ENCODE results near the gene TBC1D1.
"Not testable (repeated sequence)": the region's sequence is repeated elsewhere in the genome, so short reads cannot be mapped to it uniquely, and the experiment has no call there.

Gene TBC1D1

GRCh38 chr4:37964734-37965457 lies 74.0 kb downstream of the TBC1D1 start:
- DNase-seq (ENCODE audit: low read depth in 2 of 2): no peak

- no peak for DNase-seq (ENCODE audit: low read depth in 2 of 2)
These were observed 75.2 kb downstream of the TBC1D1 start for GRCh38 chr4:37966044-37966443.

GRCh38 chr4:37967736-37968135 lies 76.9 kb downstream of the TBC1D1 start:
- DNase-seq (ENCODE audit: low read depth in 2 of 2): no peak

GRCh38 chr4:37968747-37969146 lies 77.9 kb downstream of the TBC1D1 start:
- DNase-seq (ENCODE audit: low read depth in 2 of 2): no peak

- DNase-seq (ENCODE audit: low read depth in 2 of 2): peak in 1 of 2 donors; percentile 10
These were observed 79.8 kb downstream of the TBC1D1 start for GRCh38 chr4:37970702-37971101.

GRCh38 chr4:37971202-37971601 lies 80.3 kb downstream of the TBC1D1 start:
- DNase-seq (ENCODE audit: low read depth in 2 of 2): no peak

- no peak for DNase-seq (ENCODE audit: low read depth in 2 of 2)
These were observed 82.6 kb downstream of the TBC1D1 start for GRCh38 chr4:37973441-37973840.

- DNase-seq (ENCODE audit: low read depth in 2 of 2): not testable (repeated sequence)
These were observed 84.5 kb downstream of the TBC1D1 start for GRCh38 chr4:37975321-37975822.

- DNase-seq (ENCODE audit: low read depth in 2 of 2): no peak
These were observed 85.6 kb downstream of the TBC1D1 start for GRCh38 chr4:37976507-37976906.

- DNase-seq (ENCODE audit: low read depth in 2 of 2): peak; percentile 42 to 66
These were observed 86.1 kb downstream of the TBC1D1 start for GRCh38 chr4:37976991-37977470.

- DNase-seq (ENCODE audit: low read depth in 2 of 2): peak; percentile 54 to 61
These were observed 86.8 kb downstream of the TBC1D1 start for GRCh38 chr4:37977471-37978247.

GRCh38 chr4:37978248-37978924 lies 87.5 kb downstream of the TBC1D1 start:
- no peak for DNase-seq (ENCODE audit: low read depth in 2 of 2)

GRCh38 chr4:37980246-37980645 lies 89.4 kb downstream of the TBC1D1 start:
- no peak for DNase-seq (ENCODE audit: low read depth in 2 of 2)

- DNase-seq (ENCODE audit: low read depth in 2 of 2): no peak
These were observed 90.5 kb downstream of the TBC1D1 start for GRCh38 chr4:37981425-37981824.

- no peak for DNase-seq (ENCODE audit: low read depth in 2 of 2)
These were observed 91.2 kb downstream of the TBC1D1 start for GRCh38 chr4:37981844-37982720.

GRCh38 chr4:37982736-37983135 lies 91.9 kb downstream of the TBC1D1 start:
- DNase-seq (ENCODE audit: low read depth in 2 of 2): no peak

GRCh38 chr4:37983951-37984350 lies 93.1 kb downstream of the TBC1D1 start:
- DNase-seq (ENCODE audit: low read depth in 2 of 2): no peak

- DNase-seq (ENCODE audit: low read depth in 2 of 2): no peak
These were observed 94.9 kb downstream of the TBC1D1 start for GRCh38 chr4:37985730-37986275.

- no peak for DNase-seq (ENCODE audit: low read depth in 2 of 2)
These were observed 97.8 kb downstream of the TBC1D1 start for GRCh38 chr4:37988670-37989069.

- DNase-seq (ENCODE audit: low read depth in 2 of 2): no peak
These were observed 98.7 kb downstream of the TBC1D1 start for GRCh38 chr4:37989398-37990260.
